ENCODE results near the gene TRPC3. TPM values are rescaled to one million over a fixed set of nuclear protein-coding genes. Genes with fewer than 3 reads are reported as not detected.

Gene TRPC3
- total RNA-seq, 2 experiments from 2014 or later, result 0.95 to 1.1 TPM

GRCh38 chr4:121913667-121914066 lies 38.2 kb downstream of the TRPC3 start:
- Mint-ChIP-seq H3K4me1 (peaks cover 7% of the 10 kb centered on the region), H3K27me3 (peaks cover 7% of the 10 kb centered on the region), H3K27ac (no peak overlapping the region), H3K9me3 (ENCODE audit: low read depth) (no peaks in the 10 kb centered on the region), H3K36me3 (ENCODE audit: low read depth) (no peaks in the 10 kb centered on the region), H3K4me3 (no peak overlapping the region)
- POLR2A ChIA-PET, result no interaction called here
- ATAC-seq (peak; percentile 86), DNase-seq (peak; percentile 23)
- intact Hi-C loops (cut with DNase I, micrococcal nuclease), result no loop called here
- CTCF ChIA-PET, result interaction anchor here (0.8 to 5.3 kb wide), 2 partner anchors 13 to 25 kb away, joined by 3 to 29 read pairs; no protein-coding TSS in a partner anchor

- ATAC-seq (no peak), DNase-seq (no peak)
- H3K27ac Mint-ChIP-seq, result no peak overlapping the region
- H3K36me3 Mint-ChIP-seq (ENCODE audit: low read depth), result no peaks in the 10 kb centered on the region
- intact Hi-C loops (cut with DNase I, micrococcal nuclease), result no loop called here
- peaks cover 2% of the 10 kb centered on the region for H3K4me1 Mint-ChIP-seq
- ChIA-PET POLR2A (no interaction called here), CTCF (no interaction called here)
- H3K27me3 Mint-ChIP-seq, result peaks cover 5% of the 10 kb centered on the region
- no peak overlapping the region for H3K4me3 Mint-ChIP-seq
- H3K9me3 Mint-ChIP-seq (ENCODE audit: low read depth), result no peaks in the 10 kb centered on the region
These were observed 43.5 kb downstream of the TRPC3 start for GRCh38 chr4:121908346-121908745.

- intact Hi-C loops (cut with DNase I, micrococcal nuclease), result loop anchor here (1.0 to 5.0 kb wide), 8 partner anchors 50 to 1012 kb away; no protein-coding TSS in a partner anchor
- Mint-ChIP-seq H3K27me3 (peaks cover 5% of the 10 kb centered on the region), H3K9me3 (ENCODE audit: low read depth) (no peaks in the 10 kb centered on the region), H3K36me3 (ENCODE audit: low read depth) (no peaks in the 10 kb centered on the region), H3K4me1 (peaks cover 8% of the 10 kb centered on the region), H3K4me3 (no peak overlapping the region), H3K27ac (no peak overlapping the region)
- ATAC-seq (peak; percentile 89), DNase-seq (peak; percentile 69)
- POLR2A ChIA-PET, result no interaction called here
- CTCF ChIA-PET, result interaction anchor here (0.5 to 3.3 kb wide), 62 partner anchors 9 to 1146 kb away, joined by 3 to 29 read pairs (median 4); partner anchors contain the start of genes BBS7 and CCNA2
These were observed 51.5 kb downstream of the TRPC3 start for GRCh38 chr4:121900132-121900983.

GRCh38 chr4:121898150-121898549 lies 53.7 kb downstream of the TRPC3 start:
- intact Hi-C loops (cut with DNase I, micrococcal nuclease), result no loop called here
- Mint-ChIP-seq H3K9me3 (ENCODE audit: low read depth) (no peaks in the 10 kb centered on the region), H3K27ac (no peak overlapping the region), H3K27me3 (peaks cover under 1% of the 10 kb centered on the region), H3K36me3 (ENCODE audit: low read depth) (no peaks in the 10 kb centered on the region), H3K4me3 (no peak overlapping the region), H3K4me1 (peaks cover 8% of the 10 kb centered on the region)
- peak; percentile 35 for DNase-seq
- CTCF ChIA-PET, result interaction anchor here (0.5 to 1.3 kb wide), 3 partner anchors 9 to 230 kb away, joined by 3 to 4 read pairs (median 4); no protein-coding TSS in a partner anchor
- POLR2A ChIA-PET, result no interaction called here
- ATAC-seq, result peak; percentile 53

- peaks cover 2% of the 10 kb centered on the region for H3K4me1 Mint-ChIP-seq
- no peak for ATAC-seq
- no peak for DNase-seq
- no peaks in the 10 kb centered on the region for H3K9me3 Mint-ChIP-seq (ENCODE audit: low read depth)
- ChIA-PET CTCF (no interaction called here), POLR2A (no interaction called here)
- peaks cover 20% of the 10 kb centered on the region for H3K27me3 Mint-ChIP-seq
- H3K27ac Mint-ChIP-seq, result no peak overlapping the region
- H3K4me3 Mint-ChIP-seq, result no peak overlapping the region
- intact Hi-C loops (cut with DNase I, micrococcal nuclease), result no loop called here
- no peaks in the 10 kb centered on the region for H3K36me3 Mint-ChIP-seq (ENCODE audit: low read depth)
These were observed 63.7 kb downstream of the TRPC3 start for GRCh38 chr4:121888134-121888533.

GRCh38 chr4:121885115-121885514 lies 66.7 kb downstream of the TRPC3 start:
- no peak for DNase-seq
- ATAC-seq, result no peak
- no peak overlapping the region for H3K4me3 Mint-ChIP-seq
- no peaks in the 10 kb centered on the region for H3K36me3 Mint-ChIP-seq (ENCODE audit: low read depth)
- CTCF ChIA-PET, result interaction anchor here (0.8 to 1.4 kb wide), 3 partner anchors 9 to 44 kb away, joined by 3 read pairs; no protein-coding TSS in a partner anchor
- H3K27me3 Mint-ChIP-seq, result peaks cover 28% of the 10 kb centered on the region
- POLR2A ChIA-PET, result no interaction called here
- H3K4me1 Mint-ChIP-seq, result peaks cover 2% of the 10 kb centered on the region
- H3K9me3 Mint-ChIP-seq (ENCODE audit: low read depth), result no peaks in the 10 kb centered on the region
- intact Hi-C loops (cut with DNase I, micrococcal nuclease), result no loop called here
- H3K27ac Mint-ChIP-seq, result no peak overlapping the region

GRCh38 chr4:121881158-121881557 lies 70.7 kb downstream of the TRPC3 start:
- no peaks in the 10 kb centered on the region for H3K36me3 Mint-ChIP-seq (ENCODE audit: low read depth)
- H3K27ac Mint-ChIP-seq, result no peak overlapping the region
- DNase-seq (no peak), ATAC-seq (no peak)
- intact Hi-C loops (cut with DNase I, micrococcal nuclease), result no loop called here
- CTCF ChIA-PET, result interaction anchor here (0.7 kb wide), 1 partner anchor 511 kb away, joined by 3 read pairs; no protein-coding TSS in a partner anchor
- no peak overlapping the region for H3K4me3 Mint-ChIP-seq
- no peaks in the 10 kb centered on the region for H3K9me3 Mint-ChIP-seq (ENCODE audit: low read depth)
- peaks cover 2% of the 10 kb centered on the region for H3K4me1 Mint-ChIP-seq
- peaks cover 29% of the 10 kb centered on the region for H3K27me3 Mint-ChIP-seq
- POLR2A ChIA-PET, result no interaction called here

- no peak for ATAC-seq
- POLR2A ChIA-PET, result no interaction called here
- Mint-ChIP-seq H3K36me3 (ENCODE audit: low read depth) (no peaks in the 10 kb centered on the region), H3K27ac (no peak overlapping the region), H3K4me1 (no peaks in the 10 kb centered on the region), H3K9me3 (ENCODE audit: low read depth) (no peaks in the 10 kb centered on the region), H3K27me3 (peaks cover 24% of the 10 kb centered on the region), H3K4me3 (no peak overlapping the region)
- intact Hi-C loops (cut with DNase I, micrococcal nuclease), result no loop called here
- CTCF ChIA-PET, result interaction anchor here (2.1 kb wide), 1 partner anchor 21 kb away, joined by 15 read pairs; no protein-coding TSS in a partner anchor
- no peak for DNase-seq
These were observed 72.7 kb downstream of the TRPC3 start for GRCh38 chr4:121879135-121879534.

GRCh38 chr4:121877041-121877773 lies 74.7 kb downstream of the TRPC3 start:
- no peak overlapping the region for H3K27ac Mint-ChIP-seq
- H3K9me3 Mint-ChIP-seq (ENCODE audit: low read depth), result no peaks in the 10 kb centered on the region
- intact Hi-C loops (cut with DNase I, micrococcal nuclease), result no loop called here
- peaks cover 25% of the 10 kb centered on the region for H3K27me3 Mint-ChIP-seq
- DNase-seq, result no peak
- peaks cover 3% of the 10 kb centered on the region for H3K4me1 Mint-ChIP-seq
- no peak overlapping the region for H3K4me3 Mint-ChIP-seq
- H3K36me3 Mint-ChIP-seq (ENCODE audit: low read depth), result no peaks in the 10 kb centered on the region
- POLR2A ChIA-PET, result no interaction called here
- CTCF ChIA-PET, result interaction anchor here (2.1 kb wide), 1 partner anchor 23 kb away, joined by 15 read pairs; no protein-coding TSS in a partner anchor
- no peak for ATAC-seq

- ATAC-seq (no peak), DNase-seq (no peak)
- Mint-ChIP-seq H3K4me3 (no peak overlapping the region), H3K4me1 (peaks cover 4% of the 10 kb centered on the region), H3K27me3 (peaks cover 24% of the 10 kb centered on the region), H3K27ac (no peak overlapping the region), H3K36me3 (ENCODE audit: low read depth) (no peaks in the 10 kb centered on the region), H3K9me3 (ENCODE audit: low read depth) (no peaks in the 10 kb centered on the region)
- CTCF ChIA-PET, result interaction anchor here (1.3 kb wide), 1 partner anchor 9 kb away, joined by 3 read pairs; no protein-coding TSS in a partner anchor
- intact Hi-C loops (cut with DNase I, micrococcal nuclease), result no loop called here
- POLR2A ChIA-PET, result no interaction called here
These were observed 75.8 kb downstream of the TRPC3 start for GRCh38 chr4:121876070-121876469.

GRCh38 chr4:121875652-121876051 lies 76.2 kb downstream of the TRPC3 start:
- no peak overlapping the region for H3K4me3 Mint-ChIP-seq
- POLR2A ChIA-PET, result no interaction called here
- no peaks in the 10 kb centered on the region for H3K36me3 Mint-ChIP-seq (ENCODE audit: low read depth)
- peaks cover 22% of the 10 kb centered on the region for H3K27me3 Mint-ChIP-seq
- no peaks in the 10 kb centered on the region for H3K9me3 Mint-ChIP-seq (ENCODE audit: low read depth)
- no peak overlapping the region for H3K27ac Mint-ChIP-seq
- H3K4me1 Mint-ChIP-seq, result peaks cover 7% of the 10 kb centered on the region
- ATAC-seq, result no peak
- intact Hi-C loops (cut with DNase I, micrococcal nuclease), result no loop called here
- CTCF ChIA-PET, result interaction anchor here (1.3 kb wide), 1 partner anchor 10 kb away, joined by 3 read pairs; no protein-coding TSS in a partner anchor
- no peak for DNase-seq
